Neutrophil (primary cell): ENCODE data around the gene PPP1R1B.

ENCODE experiments used
- H3K27ac ChIP-seq: fragments of 200-600 bp; sonication (generic); 2 replicates; pipeline ENCODE4 v1.5.1; 2016; ENCODE audit warnings: mild to moderate bottlenecking, moderate library complexity
- H3K27me3 ChIP-seq: fragments of 200-600 bp; sonication (generic); 2 replicates; pipeline ENCODE4 v1.6.0; 2016; ENCODE audit warnings: mild to moderate bottlenecking
- H3K36me3 ChIP-seq: fragments of 200-600 bp; sonication (generic); 2 replicates; pipeline ENCODE4 v1.5.1; 2017
- H3K4me1 ChIP-seq, 2 experiments: fragments of 200-600 bp in 1 of 2; sonication (generic) in 1 of 2; 1 replicate in 1 of 2; 2 replicates in 1 of 2; pipeline versions ENCODE4 v1.5.1 to v1.6.1; 2013 to 2016; ENCODE audit warnings: low read depth in 1 of 2, low read length in 1 of 2, mild to moderate bottlenecking in 1 of 2, moderate library complexity in 1 of 2; ENCODE audit not compliant: control insufficient read depth in 1 of 2, insufficient read depth in 1 of 2
- H3K4me3 ChIP-seq, 2 experiments: fragments of 200-600 bp in 1 of 2; sonication (generic) in 1 of 2; 1 replicate in 1 of 2; 2 replicates in 1 of 2; pipeline ENCODE4 v1.5.1; 2013 to 2016; ENCODE audit warnings: low read depth in 1 of 2, low read length in 1 of 2, mild to moderate bottlenecking in 1 of 2, moderate library complexity in 1 of 2
- H3K9me3 ChIP-seq: fragments of 200-600 bp; sonication (generic); 2 replicates; pipeline ENCODE4 v1.5.1; 2016
- TF ChIP-seq, protein P1 (sequence below): fragments of 200-600 bp; sonication (generic); IDR thresholded peaks from 2 replicates; pipeline ENCODE4 v1.5.1; 2016; ENCODE audit warnings: antibody characterized with exemption

Gene PPP1R1B

DNA sequence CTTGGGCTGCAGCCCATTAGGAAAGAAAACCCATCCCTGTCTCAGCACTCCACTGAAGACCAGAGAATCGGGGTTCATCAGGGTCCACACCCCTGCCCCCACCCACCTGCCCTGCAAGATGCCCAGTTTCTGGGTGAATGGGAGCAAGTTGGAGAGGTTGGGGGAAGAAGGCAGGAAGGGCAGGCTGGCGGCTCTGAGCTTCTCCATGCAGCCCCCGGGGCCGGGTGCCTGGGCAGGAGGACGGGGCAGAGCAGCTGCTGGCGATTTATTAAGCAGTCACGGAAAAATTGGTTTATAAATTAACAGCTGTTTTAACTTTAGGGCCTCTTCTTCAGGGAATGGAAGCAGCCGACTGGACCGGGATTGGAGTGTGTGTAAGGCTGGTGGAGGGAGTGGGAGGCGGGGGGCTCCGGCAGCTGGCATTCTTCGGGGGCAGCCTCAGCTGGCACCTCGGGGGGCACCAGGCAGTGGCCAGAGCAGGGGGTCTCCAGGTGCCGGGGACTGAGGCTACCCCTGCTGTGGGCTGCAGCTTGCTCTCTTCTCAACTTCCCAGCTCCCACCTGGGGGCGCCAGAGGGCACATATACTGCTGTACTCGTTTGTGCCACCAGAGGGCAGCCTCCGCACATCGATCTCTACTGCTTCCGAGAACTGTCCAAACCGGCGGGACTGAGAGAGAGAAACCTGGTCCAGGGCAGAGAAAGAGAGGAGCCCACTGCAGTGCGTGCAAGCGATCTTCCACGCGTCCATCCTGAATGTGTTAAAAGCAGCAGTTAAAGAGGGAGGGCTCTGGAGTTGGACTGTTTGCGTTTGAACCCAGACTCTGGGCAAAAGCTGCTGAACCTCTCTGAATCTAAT lies 5.0 kb upstream of the PPP1R1B start:
- TF ChIP-seq, protein P1, sequence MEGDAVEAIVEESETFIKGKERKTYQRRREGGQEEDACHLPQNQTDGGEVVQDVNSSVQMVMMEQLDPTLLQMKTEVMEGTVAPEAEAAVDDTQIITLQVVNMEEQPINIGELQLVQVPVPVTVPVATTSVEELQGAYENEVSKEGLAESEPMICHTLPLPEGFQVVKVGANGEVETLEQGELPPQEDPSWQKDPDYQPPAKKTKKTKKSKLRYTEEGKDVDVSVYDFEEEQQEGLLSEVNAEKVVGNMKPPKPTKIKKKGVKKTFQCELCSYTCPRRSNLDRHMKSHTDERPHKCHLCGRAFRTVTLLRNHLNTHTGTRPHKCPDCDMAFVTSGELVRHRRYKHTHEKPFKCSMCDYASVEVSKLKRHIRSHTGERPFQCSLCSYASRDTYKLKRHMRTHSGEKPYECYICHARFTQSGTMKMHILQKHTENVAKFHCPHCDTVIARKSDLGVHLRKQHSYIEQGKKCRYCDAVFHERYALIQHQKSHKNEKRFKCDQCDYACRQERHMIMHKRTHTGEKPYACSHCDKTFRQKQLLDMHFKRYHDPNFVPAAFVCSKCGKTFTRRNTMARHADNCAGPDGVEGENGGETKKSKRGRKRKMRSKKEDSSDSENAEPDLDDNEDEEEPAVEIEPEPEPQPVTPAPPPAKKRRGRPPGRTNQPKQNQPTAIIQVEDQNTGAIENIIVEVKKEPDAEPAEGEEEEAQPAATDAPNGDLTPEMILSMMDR: peak; percentile 98
- no peaks in the 10 kb centered on the region for H3K36me3 ChIP-seq
- H3K4me1 ChIP-seq: peaks cover 7 to 34% of the 10 kb centered on the region in 2 experiments
- H3K27me3 ChIP-seq: peaks cover 87% of the 10 kb centered on the region
- H3K9me3 ChIP-seq: no peaks in the 10 kb centered on the region
- no peak overlapping the region for H3K27ac ChIP-seq
- no peak overlapping the region for H3K4me3 ChIP-seq

DNA sequence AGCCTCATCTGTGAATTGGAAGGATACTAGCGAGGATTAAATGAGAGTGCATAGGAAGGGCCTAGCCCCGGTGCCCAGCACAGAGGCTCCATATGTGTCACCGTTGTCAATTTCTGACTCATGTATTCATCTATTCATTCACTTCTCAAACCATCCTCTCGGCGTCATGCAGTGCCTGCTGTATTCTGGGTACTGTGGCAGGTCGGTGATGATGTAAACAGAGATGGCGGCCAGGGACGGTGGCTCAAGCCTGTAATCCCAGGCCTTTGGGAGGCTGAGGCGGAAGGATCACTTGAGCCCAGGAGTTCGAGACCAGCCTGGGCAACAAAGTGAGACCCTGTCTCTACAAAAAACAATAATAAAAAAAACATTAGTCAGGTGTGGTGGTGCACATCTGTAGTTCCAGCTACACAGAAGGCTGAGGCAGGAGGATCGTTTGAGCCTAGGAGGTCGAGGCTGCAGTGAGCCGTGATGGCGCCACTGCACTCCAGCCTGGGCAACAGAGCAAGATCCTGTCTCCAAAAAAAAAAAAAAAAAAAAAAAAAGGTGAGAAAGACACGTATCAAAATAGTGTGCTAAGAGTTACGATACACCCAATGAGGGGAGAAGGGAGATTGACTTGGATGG lies 4.3 kb upstream of the PPP1R1B start:
- H3K27me3 ChIP-seq: peaks cover 87% of the 10 kb centered on the region
- H3K27ac ChIP-seq: no peak overlapping the region
- H3K4me1 ChIP-seq: peaks cover 10 to 41% of the 10 kb centered on the region in 2 experiments
- H3K9me3 ChIP-seq: no peaks in the 10 kb centered on the region
- TF ChIP-seq, protein P1: no peak
- no peaks in the 10 kb centered on the region for H3K36me3 ChIP-seq
- no peak overlapping the region for H3K4me3 ChIP-seq

DNA sequence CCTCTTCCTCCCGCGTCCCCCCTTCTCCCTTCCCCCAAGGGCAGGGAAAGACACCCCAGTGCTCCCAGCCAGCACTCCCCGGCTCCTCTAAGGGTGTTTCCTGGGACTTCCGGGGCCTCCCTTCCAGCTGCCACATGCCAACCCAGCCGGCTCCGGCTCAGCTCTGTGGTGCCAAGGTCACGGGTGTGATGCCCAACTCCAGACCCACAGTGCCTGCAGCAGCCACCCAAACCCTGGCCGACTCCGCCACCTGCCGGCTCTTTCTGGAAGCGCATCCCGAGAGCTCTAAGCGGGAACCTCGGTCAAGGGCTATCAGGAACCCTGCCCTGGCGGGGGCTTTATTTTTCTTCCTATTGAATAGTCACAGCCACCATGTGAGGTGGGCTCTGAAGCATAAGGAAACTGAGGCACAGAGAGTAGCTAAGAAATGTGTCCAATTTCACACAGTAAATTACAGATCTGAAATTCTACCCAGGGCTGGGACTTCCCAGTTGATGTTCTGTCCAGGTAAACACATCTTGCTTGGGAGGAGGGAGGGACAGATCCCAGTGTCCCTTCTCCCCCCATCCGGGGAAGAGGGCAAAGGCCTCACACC lies 3.3 kb upstream of the PPP1R1B start:
- no peaks in the 10 kb centered on the region for H3K36me3 ChIP-seq
- no peaks in the 10 kb centered on the region for H3K9me3 ChIP-seq
- no peak overlapping the region for H3K27ac ChIP-seq
- H3K4me1 ChIP-seq: peaks cover 14 to 33% of the 10 kb centered on the region in 2 experiments
- H3K4me3 ChIP-seq: no peak overlapping the region
- TF ChIP-seq, protein P1: peak; percentile 96
- H3K27me3 ChIP-seq: peaks cover 87% of the 10 kb centered on the region

DNA sequence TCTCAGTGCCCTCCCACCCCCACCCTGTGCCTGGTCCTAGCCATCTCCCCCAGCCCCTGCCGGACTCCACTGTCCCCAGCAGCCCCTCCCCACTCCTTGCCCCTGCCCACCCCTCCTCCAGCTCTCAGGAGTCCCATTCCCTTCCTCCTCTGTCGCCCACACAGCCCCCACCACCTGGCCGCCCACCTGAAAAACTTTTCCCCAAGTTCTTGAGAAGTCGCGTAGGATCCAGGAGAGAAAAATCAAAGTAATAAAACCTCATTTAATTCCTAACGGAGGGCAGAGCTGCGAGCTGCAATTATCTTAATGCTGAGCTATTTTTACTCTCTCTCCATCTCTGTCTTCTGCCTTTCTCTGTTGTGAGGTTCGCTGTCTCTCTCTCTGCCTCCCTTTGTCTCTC lies 2.4 kb upstream of the PPP1R1B start:
- H3K9me3 ChIP-seq: no peaks in the 10 kb centered on the region
- H3K4me3 ChIP-seq: no peak overlapping the region
- no peak overlapping the region for H3K27ac ChIP-seq
- TF ChIP-seq, protein P1: no peak
- peaks cover 83% of the 10 kb centered on the region for H3K27me3 ChIP-seq
- H3K4me1 ChIP-seq: peaks cover 23 to 39% of the 10 kb centered on the region in 2 experiments
- no peaks in the 10 kb centered on the region for H3K36me3 ChIP-seq

DNA sequence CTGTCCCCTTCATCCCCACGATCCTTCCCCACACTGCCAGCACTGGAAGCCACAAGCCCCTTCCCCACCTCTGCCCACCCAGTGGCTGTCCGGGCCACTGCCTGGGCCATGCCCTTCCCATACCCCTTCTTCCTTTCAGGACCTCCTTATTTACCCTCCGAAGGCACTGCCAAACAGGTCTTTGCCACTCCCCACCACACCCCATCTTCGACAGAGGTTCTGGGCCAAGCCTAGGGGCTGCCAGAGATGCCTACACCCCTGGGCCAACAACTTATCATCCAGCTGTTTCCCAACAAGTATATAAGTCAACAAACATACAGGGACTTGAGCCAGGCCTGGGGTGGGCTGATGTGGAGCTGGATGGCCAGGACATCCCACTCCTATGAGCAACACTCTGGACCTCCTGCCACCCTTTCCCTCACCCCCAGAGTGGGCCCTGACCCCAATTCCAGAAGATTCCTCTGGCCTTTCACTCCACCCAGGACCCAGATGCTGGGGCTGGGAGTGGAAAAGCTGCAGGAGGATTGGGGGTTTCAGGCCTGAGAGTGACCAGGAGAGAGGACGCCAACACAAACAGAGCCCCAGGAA lies 1.5 kb upstream of the PPP1R1B start:
- no peaks in the 10 kb centered on the region for H3K36me3 ChIP-seq
- H3K4me3 ChIP-seq: no peak overlapping the region
- H3K27me3 ChIP-seq: peaks cover 73% of the 10 kb centered on the region
- no peak overlapping the region for H3K27ac ChIP-seq
- TF ChIP-seq, protein P1: no peak
- no peaks in the 10 kb centered on the region for H3K9me3 ChIP-seq
- peaks cover 32 to 49% of the 10 kb centered on the region in 2 experiments for H3K4me1 ChIP-seq
